Measurements from ENCODE around the gene MRGPRG.

DNA sequence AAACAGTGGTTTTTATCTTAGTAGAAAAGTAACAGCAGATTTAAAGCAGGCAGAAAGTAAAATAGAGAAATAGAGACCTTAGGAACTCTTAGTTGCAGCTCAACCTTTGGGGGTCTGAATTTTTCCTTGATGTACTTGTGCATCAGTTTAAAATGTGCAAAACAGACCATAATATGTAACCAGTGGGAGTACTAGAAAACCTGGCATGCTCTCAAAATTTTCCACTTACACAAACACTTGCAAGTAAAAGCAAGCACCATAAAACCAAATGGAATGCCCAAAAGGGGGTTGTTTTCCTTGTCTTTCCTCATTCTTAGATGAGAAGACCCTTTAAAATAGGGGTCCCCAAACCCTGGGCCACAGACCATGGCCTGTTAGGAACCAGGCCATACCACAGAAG, 26.5 kb upstream of the MRGPRG start:
- TF ChIP-seq, protein P1, sequence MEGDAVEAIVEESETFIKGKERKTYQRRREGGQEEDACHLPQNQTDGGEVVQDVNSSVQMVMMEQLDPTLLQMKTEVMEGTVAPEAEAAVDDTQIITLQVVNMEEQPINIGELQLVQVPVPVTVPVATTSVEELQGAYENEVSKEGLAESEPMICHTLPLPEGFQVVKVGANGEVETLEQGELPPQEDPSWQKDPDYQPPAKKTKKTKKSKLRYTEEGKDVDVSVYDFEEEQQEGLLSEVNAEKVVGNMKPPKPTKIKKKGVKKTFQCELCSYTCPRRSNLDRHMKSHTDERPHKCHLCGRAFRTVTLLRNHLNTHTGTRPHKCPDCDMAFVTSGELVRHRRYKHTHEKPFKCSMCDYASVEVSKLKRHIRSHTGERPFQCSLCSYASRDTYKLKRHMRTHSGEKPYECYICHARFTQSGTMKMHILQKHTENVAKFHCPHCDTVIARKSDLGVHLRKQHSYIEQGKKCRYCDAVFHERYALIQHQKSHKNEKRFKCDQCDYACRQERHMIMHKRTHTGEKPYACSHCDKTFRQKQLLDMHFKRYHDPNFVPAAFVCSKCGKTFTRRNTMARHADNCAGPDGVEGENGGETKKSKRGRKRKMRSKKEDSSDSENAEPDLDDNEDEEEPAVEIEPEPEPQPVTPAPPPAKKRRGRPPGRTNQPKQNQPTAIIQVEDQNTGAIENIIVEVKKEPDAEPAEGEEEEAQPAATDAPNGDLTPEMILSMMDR (conservative IDR thresholded peaks at IDR 0.05): no peak
- TF ChIP-seq EZH2 (IDR thresholded peaks at IDR 0.05; ENCODE audit: low read depth): no peak

All from PC-9 (cell line).